Activated CD8-positive, alpha-beta memory T cell treated with anti-CD3 and anti-CD28 coated beads for 24 hours (primary cell): ENCODE data around the gene PET100.

Experiments used
- DNase-seq: peaks from one replicate; pipeline ENCODE4 v3.0.0-alpha.2; 2020

The PET100 gene

GRCh38 chr19:7654401-7654800, 24.8 kb downstream of the PET100 start:
- DNase-seq: no peak

- DNase-seq: no peak
Observed at GRCh38 chr19:7655581-7655980, 26.0 kb downstream of the PET100 start.

GRCh38 chr19:7657131-7657751, 27.6 kb downstream of the PET100 start:
- DNase-seq: no peak

GRCh38 chr19:7658219-7658686, 28.7 kb downstream of the PET100 start:
- DNase-seq: peak; percentile 73

- DNase-seq: no peak
Observed at GRCh38 chr19:7661744-7662538, 32.3 kb downstream of the PET100 start.

GRCh38 chr19:7662657-7663056, 33.1 kb downstream of the PET100 start:
- DNase-seq: no peak

- DNase-seq: no peak
Observed at GRCh38 chr19:7663706-7664105, 34.1 kb downstream of the PET100 start.

- DNase-seq: no peak
Observed at GRCh38 chr19:7665076-7665475, 35.5 kb downstream of the PET100 start.

- DNase-seq: no peak
Observed at GRCh38 chr19:7668842-7669241, 39.2 kb downstream of the PET100 start, which contains the start of gene RETN. Gene RETN (plus strand): TSS chr19:7669049. CDS start chr19:7669327, 278 bp downstream.

- DNase-seq: no peak
Observed at GRCh38 chr19:7669641-7670040, 40.0 kb downstream of the PET100 start.

- DNase-seq: no peak
Observed at GRCh38 chr19:7670150-7670783, 40.7 kb downstream of the PET100 start.

GRCh38 chr19:7670790-7671189, 41.2 kb downstream of the PET100 start:
- DNase-seq: no peak

- no peak for DNase-seq
Observed at GRCh38 chr19:7672522-7672921, 42.9 kb downstream of the PET100 start.

- peak; percentile 73 for DNase-seq
Observed at GRCh38 chr19:7674010-7675005, 44.7 kb downstream of the PET100 start.

GRCh38 chr19:7676376-7676775, 46.8 kb downstream of the PET100 start:
- DNase-seq: no peak

GRCh38 chr19:7676854-7677253, 47.3 kb downstream of the PET100 start, which contains the start of gene MCEMP1:
Gene MCEMP1 (plus strand): TSS chr19:7677090. CDS start chr19:7677121, 31 bp downstream.
- DNase-seq: no peak

GRCh38 chr19:7677669-7678311, 48.2 kb downstream of the PET100 start:
- no peak for DNase-seq

GRCh38 chr19:7678971-7679751, 49.6 kb downstream of the PET100 start:
- DNase-seq: peak; percentile 79

- DNase-seq: no peak
Observed at GRCh38 chr19:7679771-7680605, 50.4 kb downstream of the PET100 start.
